HG02840 (cell line): Measurements from ENCODE around the gene PDXP.
"Not testable (repeated sequence)": the region's sequence is repeated elsewhere in the genome, so short reads cannot be mapped to it uniquely, and the experiment has no call there.

ENCODE experiments used
- ATAC-seq: cut with Tn5 transposase; IDR thresholded peaks from one replicate; pipeline ENCODE4 v1.9.1; 2021; ENCODE audit warnings: mild to moderate bottlenecking, moderate library complexity, moderate number of reproducible peaks; ENCODE audit not compliant: unreplicated experiment, low FRiP score

Gene PDXP, protein sequence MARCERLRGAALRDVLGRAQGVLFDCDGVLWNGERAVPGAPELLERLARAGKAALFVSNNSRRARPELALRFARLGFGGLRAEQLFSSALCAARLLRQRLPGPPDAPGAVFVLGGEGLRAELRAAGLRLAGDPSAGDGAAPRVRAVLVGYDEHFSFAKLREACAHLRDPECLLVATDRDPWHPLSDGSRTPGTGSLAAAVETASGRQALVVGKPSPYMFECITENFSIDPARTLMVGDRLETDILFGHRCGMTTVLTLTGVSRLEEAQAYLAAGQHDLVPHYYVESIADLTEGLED

DNA sequence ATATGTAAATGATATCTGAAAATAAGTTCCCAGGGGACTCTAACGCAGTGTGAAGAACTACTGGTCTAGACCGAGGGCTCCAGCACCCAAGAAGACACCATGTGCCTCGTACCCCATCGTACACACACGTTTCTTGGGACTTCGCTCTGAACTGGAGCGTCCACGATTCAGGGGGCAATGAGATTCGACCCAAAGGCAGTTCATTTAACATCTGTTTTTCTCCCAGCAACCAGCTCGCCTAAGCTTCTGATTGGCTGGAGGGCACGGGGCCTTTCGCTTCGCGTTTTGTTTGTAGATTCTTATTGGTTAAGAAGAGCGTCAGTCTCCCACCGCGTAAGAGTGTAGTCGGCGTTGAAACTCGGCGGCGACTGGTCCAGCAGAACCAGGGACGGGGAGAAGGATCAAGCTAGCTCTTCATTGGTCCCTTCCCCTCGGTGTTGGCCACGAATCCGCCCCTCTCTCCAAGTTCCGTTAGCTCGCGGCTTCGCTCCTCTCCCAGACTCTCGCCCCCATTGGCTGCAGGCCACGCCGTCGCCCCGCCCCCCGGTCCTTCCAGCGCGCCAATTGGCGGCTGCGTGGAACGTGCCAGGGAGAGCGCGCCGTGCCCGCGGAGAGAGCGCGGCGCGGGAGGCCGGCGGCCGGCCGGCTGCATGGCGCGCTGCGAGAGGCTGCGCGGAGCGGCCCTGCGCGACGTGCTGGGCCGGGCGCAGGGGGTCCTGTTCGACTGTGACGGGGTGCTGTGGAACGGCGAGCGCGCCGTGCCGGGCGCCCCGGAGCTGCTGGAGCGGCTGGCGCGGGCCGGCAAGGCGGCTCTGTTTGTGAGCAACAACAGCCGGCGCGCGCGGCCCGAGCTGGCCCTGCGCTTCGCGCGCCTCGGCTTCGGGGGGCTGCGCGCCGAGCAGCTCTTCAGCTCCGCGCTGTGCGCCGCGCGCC lies at the start of gene PDXP:
Gene PDXP, plus strand, starts transcription at position 591 of the 933 bp plus-strand sequence. Its CDS starts 60 bp downstream, at position 651.
- ATAC-seq: peak; percentile 80

DNA sequence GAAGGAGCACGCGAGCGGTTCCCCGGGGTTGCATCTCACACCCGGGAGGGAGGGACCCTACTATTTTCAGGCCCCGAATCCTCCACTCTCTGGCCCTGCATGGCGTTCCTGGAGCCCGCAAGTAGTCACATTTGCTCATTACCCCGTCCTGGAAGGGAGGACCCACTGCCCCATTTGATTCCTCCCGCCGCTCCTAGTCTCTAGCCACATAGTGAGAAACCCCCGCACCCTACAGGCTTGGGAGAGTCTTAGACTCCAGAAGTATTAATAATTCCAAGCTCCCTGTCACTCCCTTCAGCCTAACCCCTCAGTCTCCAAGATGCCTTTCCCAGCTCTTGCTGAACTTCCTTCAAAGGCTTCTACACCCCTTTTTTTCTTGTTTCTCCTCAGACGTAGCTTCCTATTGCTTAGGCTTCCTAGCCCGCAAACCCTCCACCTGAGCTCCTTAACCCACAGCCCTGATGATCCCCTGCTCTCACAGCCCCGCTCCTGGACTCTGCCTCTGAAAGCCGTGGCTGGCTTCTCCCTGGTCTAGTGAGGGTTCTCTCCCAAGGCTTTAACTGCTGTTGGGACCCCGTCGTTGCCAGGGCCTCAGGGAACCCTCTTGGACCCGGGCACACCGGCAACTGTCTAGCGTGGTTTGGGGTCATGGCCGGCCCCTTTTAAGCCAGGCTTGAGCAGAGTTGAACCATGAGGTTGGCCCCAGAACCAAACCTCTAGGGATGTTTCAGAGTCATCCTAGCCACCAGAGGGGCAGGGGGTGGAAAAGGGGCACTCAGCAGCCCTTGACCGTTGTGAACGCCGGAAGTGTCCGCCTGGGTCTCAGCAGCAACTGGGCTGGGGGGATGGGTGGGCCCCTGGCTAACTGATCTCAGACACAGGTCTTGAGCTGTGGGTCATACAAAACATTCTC lies 49.0 kb upstream of the PDXP start:
- ATAC-seq: no peak

DNA sequence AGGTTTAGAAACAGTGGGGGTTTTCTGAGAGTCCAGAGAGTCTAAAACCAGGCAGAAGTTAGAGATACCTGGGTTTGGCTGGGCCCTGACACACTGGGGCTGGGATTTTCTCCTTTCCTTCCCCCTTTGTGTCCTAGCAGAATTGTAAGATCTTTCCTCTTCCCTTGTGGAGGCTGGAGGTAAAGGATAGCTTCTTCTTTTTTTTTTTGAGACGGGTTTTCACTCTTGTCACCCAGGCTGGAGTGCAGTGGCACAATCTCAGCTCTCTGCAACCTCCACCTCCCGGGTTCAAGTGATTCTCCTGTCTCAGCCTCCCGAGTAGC lies 48.4 kb upstream of the PDXP start:
- not testable (repeated sequence) for ATAC-seq

DNA sequence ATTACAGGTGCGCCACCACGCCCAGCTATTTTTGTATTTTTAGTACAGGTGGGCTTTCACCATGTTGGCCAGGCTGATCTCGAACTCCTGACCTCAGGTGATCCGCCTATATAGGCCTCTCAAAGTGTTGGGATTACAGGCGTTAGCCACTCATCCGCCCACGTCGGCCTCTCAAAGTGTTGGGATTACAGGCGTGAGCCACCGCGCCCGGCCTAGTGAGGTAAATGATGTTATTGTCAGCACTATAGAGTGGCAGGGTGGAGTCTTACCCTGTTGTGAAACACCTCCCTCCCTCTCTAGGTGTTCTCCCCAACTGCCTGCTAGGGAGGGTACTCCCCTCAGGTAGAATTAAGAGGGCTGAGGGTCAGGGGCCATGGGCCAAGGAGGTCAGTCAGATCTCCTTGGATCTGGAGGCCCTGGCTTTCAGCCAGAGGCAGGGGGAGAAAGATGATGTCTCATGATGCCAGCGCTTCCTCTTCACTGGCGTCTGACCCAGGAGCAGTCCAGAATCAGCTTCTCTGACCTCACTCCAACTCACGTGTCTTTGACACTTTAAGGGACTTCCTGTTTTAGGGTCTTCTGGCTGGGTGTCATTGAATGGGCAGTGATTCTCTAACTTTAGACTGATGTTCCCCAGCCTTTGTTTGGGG lies 47.9 kb upstream of the PDXP start:
- ATAC-seq: no peak

DNA sequence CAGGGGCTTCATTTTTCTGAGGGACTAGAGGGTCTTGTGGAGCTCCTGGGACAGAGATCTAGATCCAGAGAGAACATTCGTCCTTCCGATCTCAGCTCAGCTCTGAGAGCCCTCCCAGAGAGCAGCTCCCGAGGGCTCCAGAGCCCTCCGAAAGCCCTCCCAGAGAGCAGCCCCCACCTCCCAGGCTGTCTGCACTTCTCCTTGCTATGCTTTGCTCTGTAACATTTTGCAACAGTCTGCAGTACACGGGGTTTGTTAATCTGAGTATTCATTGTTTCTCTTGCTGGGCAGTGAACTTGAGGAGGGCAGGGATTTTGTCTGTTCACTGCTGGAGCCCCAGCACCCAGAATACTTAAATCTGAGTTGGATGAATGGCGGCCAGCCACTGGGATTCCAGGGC lies 47.3 kb upstream of the PDXP start:
- no peak for ATAC-seq

DNA sequence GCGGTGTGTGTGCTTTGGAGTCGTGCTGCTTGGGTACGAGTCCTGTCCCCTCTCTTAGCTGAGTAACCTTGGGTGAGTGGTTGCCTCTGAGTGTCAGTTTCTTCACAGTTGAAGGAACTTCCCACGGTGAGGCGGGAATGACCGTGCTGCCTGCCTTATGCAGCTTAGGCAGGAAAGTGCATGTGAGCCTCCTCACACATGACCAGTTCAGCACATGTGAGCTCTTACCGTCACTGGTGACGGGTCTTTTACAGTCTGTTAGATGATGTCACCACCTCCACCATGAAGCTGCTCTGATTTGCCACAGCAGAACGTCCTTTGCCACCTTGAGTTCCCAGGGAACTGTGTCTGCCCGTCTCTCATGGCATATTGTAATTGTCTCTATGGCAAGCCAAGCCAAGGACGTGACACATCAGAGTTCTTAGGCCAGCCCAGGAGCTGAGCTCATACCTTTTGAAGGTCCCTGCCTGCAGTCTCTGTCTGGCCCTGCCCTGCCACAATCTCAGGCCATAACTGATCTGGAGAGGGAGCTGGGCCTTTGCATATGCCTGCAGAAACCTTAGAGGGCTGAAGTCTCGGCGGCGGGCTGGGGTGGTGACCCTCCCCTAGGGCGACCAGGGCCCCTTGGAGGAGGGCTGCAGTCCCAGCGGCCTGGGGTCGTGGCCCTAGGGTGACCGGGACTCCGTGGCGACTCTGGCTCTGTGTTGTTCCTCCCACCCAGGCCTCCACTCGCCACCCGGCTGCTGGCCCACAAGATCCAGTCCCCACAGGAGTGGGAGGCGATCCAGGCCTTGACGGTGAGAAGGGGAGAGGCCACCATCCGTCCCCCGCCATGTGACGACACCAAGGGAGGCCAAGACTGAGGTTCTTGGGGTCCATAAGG lies 42.1 kb upstream of the PDXP start:
- ATAC-seq: no peak

DNA sequence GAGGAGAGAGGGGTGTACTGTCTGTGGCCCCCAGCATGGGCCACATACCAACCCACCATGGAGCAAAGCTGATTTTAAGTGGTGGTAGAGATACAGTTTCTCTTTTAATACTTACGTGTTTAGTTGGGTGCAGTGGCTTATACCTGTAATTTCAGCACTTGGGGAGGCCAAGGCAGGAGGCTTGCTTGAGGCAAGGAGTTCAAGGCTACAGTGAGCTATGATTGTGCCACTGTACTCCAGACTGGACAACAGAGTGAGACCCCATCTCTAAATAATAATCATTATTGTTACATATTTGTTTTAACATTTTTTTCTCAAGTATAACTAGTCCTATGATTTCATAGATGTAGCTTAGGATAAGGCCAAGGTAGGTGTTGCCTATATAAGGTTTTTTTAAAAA lies 41.1 kb upstream of the PDXP start:
- no peak for ATAC-seq

DNA sequence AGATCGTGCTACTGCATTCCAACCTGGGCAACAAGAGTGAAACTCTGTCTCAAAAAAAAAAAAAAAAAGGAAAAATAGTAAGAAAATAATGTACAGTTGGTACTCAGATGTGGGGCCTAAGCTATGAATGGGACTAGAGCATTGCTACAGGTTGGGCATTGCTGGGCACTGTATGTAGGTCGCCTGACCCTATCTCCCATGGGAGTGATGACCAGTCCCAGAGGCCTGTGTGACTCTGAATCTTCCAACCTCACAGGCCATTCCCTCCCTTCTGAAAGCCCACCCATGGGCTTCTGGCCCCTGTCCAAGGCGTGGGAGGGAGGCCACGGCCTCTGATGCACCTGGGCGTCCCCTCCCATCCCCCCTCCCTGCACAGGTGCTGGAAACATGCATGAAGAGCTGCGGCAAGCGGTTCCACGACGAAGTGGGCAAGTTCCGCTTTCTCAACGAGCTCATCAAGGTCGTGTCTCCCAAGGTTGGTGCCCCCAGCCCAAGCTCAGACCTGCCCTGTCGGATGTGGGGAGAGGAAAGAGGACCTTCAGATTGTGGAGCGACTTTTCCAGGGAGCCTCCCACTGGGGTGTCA lies 40.4 kb upstream of the PDXP start:
- no peak for ATAC-seq

DNA sequence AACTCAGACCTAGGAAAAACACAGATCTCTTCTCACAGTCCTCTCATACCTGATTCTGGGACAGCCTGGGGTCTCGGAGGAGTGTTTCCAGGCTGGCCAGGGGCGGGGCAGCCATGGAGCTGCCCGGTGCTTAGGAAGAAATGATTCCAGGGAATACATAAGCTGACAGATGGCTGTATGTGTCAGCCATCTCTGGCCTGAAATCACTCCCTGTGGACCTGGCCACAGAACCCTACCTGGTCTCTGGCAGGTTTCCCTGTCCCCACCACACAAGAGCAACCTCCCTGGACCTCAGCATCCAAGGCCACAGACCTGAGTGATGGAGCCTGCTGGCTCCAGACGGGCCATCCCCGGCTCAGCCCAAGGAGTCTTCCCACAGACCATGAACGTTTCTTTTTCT lies 39.8 kb upstream of the PDXP start:
- ATAC-seq: no peak

DNA sequence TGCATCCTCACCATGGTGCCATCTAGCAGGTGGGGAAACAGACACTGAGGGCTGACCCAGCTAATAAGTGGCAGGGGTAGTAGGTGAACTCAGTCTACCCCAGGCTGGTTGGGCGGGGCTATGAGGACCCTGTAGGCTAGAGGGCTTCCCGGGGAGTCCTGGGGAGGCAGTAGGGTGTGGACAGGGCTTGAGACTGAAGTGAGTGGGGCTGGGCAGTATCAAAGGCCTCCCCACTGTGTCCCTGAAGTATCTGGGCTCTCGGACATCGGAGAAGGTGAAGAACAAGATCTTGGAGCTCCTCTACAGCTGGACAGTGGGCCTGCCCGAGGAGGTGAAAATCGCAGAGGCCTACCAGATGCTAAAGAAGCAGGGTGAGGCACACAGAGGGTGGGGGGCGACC lies 38.5 kb upstream of the PDXP start:
- ATAC-seq: no peak

DNA sequence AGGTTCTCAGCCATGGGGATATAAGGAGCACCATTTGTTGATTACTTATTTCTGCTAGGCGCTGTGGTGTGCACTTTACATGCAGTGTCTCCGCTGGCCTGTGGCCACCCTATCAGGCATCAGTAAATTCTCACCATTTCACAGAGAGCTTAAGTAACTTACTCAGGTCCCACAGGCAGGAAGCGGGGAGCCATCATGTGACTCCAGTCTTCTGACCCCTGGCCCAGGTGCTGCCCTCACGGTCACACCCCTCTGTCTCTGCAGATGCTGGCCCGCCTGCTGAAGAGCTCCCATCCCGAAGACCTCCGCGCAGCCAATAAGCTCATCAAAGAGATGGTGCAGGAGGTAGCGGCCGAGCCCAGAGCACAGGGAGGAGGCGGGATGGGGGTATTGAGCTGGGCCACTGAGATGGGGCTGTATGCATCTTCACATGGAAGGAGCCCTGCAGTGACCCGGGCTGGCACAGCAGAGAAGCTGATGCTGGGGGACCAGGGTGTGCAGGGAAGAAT lies 37.1 kb upstream of the PDXP start:
- no peak for ATAC-seq

DNA sequence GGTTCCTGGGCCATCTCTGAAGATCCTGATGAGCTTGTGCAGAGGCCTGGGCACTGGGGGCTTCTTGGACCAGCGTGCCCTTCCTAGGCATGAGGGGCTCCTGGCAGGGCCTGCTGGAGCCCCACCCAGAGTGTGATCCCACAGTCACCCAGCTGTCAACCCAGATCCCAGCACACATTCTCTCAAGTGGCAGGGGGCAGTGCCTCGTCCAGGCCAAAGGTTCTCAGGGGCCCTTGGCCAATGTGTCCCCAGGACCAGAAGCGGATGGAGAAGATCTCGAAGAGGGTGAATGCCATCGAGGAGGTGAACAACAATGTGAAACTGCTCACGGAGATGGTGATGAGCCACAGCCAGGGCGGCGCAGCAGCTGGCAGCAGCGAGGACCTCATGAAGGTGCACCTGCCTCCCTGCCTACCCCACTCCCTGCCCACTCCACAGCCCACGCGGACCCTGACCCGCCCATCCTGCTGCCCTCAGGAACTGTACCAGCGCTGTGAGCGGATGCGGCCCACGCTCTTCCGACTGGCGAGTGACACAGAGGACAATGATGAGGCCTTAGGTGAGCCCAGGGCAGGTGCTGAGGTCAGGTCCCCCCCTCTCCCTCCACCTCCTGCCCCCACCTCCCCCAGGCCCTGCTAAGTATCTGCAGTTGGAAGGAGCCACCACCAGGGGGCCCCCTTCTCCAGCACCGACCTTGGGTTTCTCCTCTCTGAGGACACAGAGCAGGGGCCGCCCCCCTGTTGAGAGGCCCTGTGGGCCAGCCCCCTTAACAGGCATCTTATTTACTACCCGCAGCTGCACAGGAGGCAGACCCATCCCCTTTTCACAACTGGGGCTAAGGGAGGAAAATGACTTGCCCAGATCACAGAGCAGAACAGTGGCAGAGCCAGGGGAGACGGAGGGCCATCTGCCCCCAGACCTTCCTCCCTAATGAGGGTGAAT lies 35.2 kb upstream of the PDXP start:
- ATAC-seq: no peak

DNA sequence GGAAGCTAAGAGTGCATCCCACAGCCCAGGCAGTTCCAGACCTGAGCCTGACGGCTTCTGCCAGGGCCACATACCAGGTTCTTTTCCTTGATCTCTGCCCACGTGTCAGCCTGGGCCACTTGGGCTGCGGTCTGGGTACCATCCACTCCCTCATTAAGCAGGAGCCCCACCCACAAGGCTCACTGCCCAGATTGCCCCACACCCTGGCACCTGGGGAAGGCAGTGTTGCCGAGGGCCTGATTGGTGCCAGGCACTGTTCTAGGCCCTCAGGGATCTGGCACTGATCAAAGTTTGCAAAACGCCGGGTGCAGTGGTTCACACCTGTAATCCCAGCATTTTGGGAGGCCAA lies 34.5 kb upstream of the PDXP start:
- ATAC-seq: no peak

DNA sequence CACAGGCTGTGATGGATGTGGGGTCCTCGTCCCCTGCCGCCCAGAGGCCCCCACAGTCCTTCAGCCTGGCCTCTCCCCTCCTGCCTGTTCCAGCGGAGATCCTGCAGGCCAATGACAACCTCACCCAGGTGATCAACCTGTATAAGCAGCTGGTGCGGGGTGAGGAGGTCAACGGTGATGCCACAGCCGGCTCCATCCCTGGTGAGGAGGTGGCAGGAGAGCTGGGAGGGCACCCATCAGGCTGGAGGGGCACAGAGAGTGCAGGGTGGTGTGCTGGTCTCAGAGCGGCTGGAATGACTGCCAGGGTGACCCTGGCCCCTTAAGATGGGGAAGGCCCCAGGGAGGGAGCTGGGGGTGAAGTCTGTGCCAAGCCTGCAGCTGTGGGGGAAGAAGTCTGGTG lies 33.6 kb upstream of the PDXP start:
- no peak for ATAC-seq

DNA sequence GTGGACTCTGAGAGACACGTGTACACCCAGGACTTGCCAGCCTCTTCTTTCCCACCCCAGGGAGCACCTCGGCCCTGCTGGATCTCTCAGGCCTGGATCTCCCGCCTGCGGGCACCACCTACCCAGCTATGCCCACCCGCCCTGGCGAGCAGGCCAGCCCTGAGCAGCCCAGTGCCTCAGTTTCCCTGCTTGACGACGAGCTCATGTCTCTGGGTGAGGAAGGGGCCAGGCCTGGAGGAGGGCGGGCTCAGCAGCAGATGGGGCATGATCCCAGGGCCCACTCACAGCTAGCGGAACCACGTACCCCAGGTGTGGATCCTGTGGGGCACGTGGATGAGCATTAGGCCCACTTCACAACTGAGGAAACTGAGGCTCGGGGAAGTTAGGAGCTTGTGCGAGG lies 32.8 kb upstream of the PDXP start:
- no peak for ATAC-seq

DNA sequence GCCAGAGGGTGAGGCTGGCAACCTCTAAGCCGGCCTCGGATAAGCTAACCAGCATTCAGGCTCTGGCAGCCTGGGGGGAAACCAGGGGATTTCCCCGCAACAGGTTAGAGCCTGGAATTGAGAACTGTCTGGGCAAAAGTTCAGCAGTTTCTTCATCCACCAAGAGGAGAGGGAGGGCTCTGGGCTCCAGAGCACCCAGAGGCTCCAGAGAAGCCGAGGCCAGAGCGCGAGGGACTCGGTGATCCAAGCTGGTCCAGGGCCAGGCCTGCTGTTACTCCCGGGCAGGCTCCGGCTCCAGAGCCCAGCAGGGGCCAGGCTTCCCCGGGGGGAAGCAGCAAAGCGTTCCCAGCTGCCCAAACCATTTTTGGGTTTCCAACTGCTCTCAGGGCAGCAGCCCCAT lies 32.4 kb upstream of the PDXP start:
- ATAC-seq: no peak

DNA sequence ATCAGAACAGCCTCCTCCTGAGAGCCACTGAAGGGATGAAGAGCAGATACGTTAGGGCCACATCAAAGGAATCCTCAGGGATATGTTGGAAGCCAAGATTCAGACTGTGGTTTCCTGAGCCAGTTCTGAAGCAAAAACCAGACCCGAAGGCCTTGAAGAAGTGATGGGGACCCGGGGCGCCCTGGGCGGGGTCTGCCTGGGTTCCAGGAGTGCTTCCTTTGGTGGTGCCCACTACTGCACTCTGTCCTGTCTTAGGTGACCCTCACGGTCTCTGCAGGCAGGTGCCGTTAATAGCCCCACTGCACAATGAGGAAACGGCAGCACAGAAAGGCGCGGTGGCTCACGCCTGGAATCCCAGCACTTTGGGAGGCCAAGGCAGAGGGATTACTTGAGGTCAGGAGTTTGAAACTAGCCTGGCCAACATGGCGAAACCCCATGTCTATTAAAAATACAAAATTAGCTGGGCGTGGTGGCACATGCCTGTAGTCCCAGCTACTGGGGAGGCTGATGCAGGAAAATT lies 31.9 kb upstream of the PDXP start:
- ATAC-seq: no peak

DNA sequence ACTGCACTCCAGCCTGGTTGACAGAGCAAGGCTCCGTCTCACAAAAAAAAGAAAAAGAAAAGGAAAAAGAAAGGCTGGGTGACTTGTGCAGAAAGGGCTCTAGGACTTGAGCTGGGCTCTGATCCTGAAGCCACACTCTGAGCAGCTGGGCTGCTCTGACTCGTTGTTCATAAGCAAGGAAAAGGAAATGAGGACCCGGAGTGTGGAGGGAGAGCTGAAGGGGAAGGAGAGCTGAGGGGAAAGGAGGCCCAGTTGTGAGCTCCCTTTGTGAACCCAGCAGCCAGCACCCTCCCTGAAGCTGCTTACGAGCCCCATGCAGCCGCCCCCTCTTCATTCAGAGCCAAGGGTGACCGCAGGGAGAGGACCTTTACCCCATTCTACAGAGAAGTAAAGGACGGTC lies 31.4 kb upstream of the PDXP start:
- ATAC-seq: no peak
